ENCODE data around the gene TRMT44.
"Not testable (repeated sequence)": the region's sequence is repeated elsewhere in the genome, so short reads cannot be mapped to it uniquely, and the experiment has no call there.

Gene TRMT44

GRCh38 chr4:8405516-8405875 is 35.1 kb upstream of the TRMT44 start:
- DNase-seq (ENCODE audit: low read depth in 3 of 3, low spot score in 1 of 3): no peak

GRCh38 chr4:8406887-8407286 is 33.7 kb upstream of the TRMT44 start:
- DNase-seq (ENCODE audit: low read depth in 3 of 3, low spot score in 1 of 3): not testable (repeated sequence)

DNA sequence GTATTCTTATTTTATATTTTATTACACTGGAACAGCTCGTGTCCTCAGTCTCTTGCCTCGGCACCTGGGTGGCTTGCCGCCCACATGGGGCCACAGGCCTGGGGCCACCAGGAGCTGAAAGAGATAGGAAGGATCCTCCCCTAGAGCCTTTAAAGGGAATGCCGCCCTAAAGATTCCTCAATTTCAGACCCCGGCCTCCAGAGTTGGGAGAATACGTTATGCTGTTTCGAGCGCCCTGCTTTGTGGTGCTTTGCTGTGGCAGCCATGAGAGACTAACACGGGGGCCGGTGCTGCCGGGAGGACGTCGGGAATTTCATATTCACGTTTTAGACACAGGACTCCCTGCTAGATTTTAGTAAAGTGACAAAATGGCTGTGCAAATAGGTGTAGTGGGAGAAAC is 33.3 kb upstream of the TRMT44 start:
- DNase-seq (ENCODE audit: low read depth in 3 of 3, low spot score in 1 of 3): no peak

GRCh38 chr4:8407756-8408155 is 32.8 kb upstream of the TRMT44 start:
- no peak for DNase-seq (ENCODE audit: low read depth in 3 of 3, low spot score in 1 of 3)

GRCh38 chr4:8409264-8410065 is 31.1 kb upstream of the TRMT44 start:
- DNase-seq (ENCODE audit: low read depth in 3 of 3, low spot score in 1 of 3): peak in 1 of 3 donors; percentile 34

DNA sequence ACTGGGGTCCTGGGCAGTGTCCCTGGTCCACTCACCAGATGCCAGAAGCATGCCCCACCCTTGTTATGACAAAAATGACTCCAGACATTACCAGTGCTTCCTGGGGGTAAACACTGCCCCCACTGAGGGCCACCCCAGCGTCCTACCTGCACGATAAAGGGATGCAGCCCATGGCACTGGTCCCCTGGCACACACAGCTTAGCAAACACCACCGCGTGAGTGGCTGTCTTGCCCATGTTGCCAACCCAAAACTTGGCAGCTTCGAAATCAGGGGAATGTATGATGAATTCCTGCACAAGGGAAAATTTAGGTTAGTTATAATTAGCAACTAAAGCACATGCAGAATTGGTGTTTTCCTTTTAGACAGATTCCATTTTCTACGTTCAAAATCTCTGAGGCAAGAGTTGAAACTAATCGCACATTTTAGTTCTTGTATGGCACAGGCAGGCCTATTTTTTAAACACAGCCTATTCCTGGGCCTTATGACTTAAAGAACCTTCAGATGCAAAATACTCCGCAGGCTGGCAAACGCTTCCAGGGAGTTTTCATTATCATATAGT is 30.4 kb upstream of the TRMT44 start:
- DNase-seq (ENCODE audit: low read depth in 3 of 3, low spot score in 1 of 3): no peak

DNA sequence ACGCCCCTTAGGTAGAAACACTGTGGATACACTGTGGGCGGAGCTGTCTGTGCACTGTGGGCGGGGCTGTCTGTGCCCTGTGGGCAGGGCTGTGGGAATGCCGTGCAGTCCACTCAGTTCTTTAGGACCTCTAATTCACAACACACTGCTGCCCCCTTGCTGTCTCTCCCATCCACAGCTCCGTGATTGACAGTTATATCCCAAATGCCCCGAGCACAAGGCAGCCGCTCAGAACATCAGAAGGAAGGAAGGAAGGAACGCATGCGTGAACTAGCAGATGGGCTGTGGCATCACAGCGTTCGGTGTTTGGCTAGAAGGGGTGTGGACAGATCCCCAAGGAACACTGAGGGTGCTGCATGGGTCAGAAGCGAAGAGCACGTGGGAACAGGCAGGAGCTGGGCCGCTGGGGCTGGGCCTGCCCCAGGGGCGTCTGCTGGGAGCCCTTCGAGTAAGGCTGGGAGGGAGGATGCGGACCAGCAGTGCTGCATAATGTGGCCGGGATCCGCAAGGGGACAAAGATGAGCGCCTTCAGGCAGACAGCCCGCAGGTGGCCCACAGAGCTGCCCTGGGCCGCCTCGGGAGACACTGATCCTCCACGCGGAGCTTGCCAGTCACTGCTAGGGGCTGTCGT is 29.8 kb upstream of the TRMT44 start:
- no peak for DNase-seq (ENCODE audit: low read depth in 3 of 3, low spot score in 1 of 3)

DNA sequence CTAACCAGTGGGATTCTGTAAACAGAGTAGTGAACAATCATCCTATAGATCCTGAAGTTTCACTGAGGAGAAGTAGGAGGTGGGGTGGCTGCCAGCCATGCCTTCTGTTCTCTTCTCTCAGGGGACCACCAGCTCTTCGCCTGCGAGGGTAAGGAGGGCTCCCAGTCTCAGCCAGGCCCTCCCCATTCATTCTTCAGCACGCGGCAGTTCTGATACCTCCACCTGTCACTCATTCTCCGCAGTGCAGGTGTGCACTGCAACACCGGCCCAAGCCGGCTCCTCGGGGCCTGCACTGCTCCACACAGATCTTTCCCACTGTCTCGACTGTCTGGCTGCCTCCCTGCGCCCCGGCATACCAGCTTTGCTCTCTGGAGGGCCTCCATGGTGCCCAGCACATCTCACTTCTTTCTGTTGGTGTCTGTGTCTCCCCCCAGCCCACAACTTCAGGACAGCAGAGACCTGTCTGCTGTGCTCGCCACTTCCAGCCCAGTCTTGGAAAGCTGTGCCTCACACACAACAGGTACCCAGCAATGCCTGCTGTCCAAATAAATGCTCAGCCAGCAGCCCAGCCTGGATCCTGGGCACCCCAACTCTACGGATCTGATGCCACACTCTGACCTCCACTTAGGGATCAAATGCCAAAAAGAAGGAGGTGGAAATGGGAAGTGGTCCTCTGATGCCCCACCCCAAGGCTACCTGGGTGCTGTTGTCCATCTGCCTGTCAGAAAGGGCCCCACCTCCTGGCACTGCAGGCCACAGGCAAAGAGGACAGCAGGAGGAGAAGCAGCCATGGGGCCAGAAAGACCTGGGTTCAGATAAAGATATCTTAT is 29.0 kb upstream of the TRMT44 start:
- no peak for DNase-seq (ENCODE audit: low read depth in 3 of 3, low spot score in 1 of 3)

- DNase-seq (ENCODE audit: low read depth in 3 of 3, low spot score in 1 of 3): no peak
These were observed 28.3 kb upstream of the TRMT44 start for GRCh38 chr4:8412288-8412687.

DNA sequence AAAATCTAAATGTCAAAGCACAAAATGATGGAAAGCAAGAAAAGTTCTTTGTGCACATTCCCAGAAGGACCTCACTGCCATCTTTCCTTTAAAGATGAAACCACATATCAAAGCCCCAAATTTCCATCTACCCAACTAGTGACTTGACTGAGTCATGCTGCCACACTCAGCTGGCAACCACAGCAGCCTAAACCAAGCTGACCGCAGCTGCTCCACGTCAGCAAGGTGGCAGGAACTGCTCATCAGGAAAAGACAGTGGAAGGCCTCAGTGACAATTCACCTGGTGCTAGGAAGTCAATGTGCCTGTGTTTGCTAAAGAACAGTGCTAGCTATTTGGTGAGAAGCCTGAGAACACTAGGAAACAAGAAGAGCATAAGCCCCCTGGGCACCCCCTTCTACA is 26.2 kb upstream of the TRMT44 start:
- no peak for DNase-seq (ENCODE audit: low read depth in 3 of 3, low spot score in 1 of 3)

DNA sequence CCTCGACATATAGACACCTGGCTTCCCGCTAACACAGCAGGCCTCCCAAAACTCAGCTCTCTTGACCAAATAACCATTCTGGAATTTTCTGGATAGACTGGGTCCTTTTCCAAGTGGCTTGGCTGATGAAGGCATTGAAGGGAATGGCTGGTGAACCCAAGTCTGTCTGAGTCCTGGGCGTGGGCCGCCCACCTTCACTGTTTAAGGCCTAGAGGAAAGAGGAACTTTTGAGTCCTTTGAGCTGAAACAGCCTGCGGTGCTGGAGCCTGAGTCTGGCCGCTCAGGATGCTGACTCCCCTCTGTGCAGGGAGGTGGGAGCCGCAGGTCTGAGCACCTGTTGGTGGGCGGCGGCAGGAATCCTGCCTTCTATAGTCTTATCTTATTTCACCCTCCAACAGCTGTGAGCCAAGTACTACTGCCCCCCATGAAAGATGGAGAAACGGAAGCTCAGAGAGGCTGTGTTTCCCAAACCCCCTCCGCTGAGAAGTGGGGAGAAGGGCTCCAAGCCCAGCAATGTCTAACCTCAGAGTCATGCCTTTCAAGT is 23.4 kb upstream of the TRMT44 start:
- no peak for DNase-seq (ENCODE audit: low read depth in 3 of 3, low spot score in 1 of 3)

GRCh38 chr4:8419222-8420041 is 21.1 kb upstream of the TRMT44 start:
- no peak for DNase-seq (ENCODE audit: low read depth in 3 of 3, low spot score in 1 of 3)

DNA sequence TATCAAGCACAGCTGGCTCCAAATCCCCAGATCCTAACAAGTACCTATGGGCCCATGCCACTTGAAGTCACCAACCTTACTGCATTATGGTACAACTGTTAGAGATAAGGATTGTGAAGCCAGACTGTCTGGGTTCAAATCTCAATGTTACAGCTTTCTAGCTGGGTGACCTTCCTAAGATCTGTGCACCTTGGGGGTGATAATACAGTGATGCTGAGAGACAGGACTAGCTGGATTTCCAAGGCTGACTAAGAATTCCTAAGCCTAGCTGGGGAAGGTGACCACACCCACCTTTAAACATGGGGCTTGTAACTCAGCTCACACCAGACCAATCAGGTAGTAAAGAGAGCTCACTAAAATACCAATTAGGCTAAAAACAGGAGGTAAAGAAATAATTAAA is 20.4 kb upstream of the TRMT44 start:
- DNase-seq (ENCODE audit: low read depth in 3 of 3, low spot score in 1 of 3): not testable (repeated sequence)

- no peak for DNase-seq (ENCODE audit: low read depth in 3 of 3, low spot score in 1 of 3)
These were observed 18.2 kb upstream of the TRMT44 start for GRCh38 chr4:8422327-8422726.

DNA sequence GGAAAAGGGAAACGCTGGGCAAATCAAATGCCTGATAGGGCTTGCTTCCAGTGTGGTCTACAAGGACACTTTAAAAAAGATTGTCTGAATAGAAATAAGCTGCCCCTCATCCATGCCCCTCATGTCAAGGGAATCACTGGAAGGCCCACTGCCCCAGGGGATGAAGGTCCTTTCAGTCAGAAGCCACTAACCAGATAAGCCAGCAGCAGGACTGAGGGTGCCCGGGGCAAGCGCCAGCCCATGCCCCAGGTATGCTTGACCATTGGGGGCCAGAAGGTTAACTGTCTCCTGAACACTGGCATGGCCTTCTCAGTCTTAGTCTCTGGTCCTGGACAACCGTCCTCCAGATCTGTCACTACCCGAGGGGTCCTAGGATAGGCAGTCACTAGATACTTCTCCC is 17.8 kb upstream of the TRMT44 start:
- DNase-seq (ENCODE audit: low read depth in 3 of 3, low spot score in 1 of 3): no peak

GRCh38 chr4:8427262-8427661 is 13.3 kb upstream of the TRMT44 start:
- DNase-seq (ENCODE audit: low read depth in 3 of 3, low spot score in 1 of 3): no peak

DNA sequence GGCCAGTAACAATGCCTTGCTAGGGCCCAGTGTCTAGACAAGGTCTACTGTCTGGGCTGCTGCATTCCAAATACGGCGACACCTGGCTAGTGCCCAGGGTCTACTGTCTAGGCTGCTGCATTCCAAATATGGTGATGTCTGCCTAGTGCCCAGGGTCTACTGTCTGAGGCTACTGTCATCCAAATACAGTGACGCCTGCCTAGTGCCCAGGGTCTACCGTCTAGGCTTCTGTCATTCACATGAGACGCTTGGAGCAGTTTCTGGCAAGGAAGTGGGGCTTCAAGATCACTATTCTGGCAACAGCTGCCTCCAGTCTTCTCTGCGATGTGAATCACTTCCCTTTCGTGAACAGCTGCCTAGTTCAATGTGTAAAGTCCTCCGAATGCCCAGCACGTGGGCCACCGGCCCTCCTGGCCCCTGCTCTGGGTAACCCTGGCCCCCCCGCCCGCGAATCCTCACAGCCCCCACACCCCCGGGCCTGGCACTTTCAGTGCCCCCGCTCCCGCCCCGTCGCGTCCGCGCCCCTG is 12.8 kb upstream of the TRMT44 start:
- no peak for DNase-seq (ENCODE audit: low read depth in 3 of 3, low spot score in 1 of 3)

DNA sequence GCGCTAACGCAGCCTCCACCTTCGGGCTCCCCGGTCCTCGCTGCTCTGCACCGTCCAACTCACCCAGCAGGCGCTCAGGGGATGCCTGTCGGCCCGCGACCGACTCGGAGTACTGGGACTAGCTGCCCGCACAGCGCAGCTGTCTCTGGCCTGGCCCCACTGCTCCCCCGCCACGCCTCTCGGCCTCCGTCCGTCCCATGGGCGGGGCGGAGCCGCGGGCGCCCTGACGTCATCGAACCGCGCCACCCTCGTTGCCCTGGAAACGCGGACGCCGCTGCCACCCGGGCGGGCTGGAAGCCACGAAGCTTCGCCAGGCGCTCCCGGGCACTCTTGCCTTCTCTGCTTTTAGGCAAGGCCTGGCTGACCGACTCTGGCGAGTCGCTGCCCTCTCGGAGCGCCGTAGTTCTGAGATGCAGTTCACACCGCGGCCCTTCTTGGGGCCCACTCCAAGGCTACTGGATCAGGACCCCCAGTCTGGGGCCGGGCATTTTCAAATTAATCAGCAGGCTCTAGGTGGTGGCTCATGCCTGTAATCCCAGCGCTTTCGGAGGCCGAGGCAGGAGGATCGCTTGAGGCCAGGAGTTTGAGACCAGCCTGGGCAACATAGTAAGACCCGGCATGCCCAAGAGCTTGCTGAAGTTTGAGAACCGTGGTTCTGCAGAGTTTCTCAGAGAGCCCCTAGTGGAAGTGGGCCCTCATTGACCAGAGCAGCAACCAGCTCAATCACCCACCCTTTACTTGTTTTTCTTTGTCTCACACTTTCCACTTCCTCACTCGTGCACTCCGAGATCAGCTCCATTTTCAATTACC is 12.1 kb upstream of the TRMT44 start:
- DNase-seq (ENCODE audit: low read depth in 3 of 3, low spot score in 1 of 3): peak; percentile 67 to 97 (median 90)

DNA sequence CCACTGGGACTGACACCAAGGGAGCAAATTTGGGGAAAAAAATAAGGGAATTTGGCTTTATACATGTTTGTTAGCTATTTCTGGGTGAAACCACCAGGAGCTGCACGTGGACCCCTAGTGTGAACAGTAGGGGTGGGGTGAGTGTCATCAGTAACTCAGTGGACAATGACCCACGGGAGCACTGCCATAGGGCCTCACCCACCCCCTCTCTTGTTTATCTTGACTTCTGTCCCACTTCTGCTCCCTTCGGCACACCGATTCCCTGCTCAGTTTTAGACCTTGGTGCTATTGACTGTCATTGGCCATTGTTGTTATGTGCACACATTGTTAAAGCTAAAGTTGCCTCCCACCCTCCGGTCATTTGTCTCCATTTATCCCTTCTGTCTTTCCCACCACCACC is 9.0 kb upstream of the TRMT44 start:
- DNase-seq (ENCODE audit: low read depth in 3 of 3, low spot score in 1 of 3): no peak

Measured in stimulated activated CD4-positive, alpha-beta T cell treated with anti-CD3 and anti-CD28 coated beads, TNF-alpha, amount 100 ng/mL, for 1 hour (primary cell).